Nephron (organoid): Measurements from ENCODE around the gene LIN7B.

Source experiments
- H3K27ac Mint-ChIP-seq, 3 experiments: 2 replicates each; pipeline ENCODE4 v1.8.0; 2020; ENCODE audit warnings: mixed read lengths in 3 of 3, mild to moderate bottlenecking in 2 of 3, moderate library complexity in 1 of 3
- H3K27me3 Mint-ChIP-seq: 2 replicates; pipeline ENCODE4 v1.8.0; 2021; ENCODE audit warnings: low read depth, mild to moderate bottlenecking, moderate library complexity, mixed read lengths
- H3K36me3 Mint-ChIP-seq: 2 replicates; pipeline ENCODE4 v1.8.0; 2020; ENCODE audit warnings: low read depth, mixed read lengths
- H3K4me1 Mint-ChIP-seq: 2 replicates; pipeline ENCODE4 v1.8.0; 2020; ENCODE audit warnings: mixed read lengths
- H3K4me3 Mint-ChIP-seq, 3 experiments: 2 replicates each; pipeline ENCODE4 v1.8.0; 2020; ENCODE audit warnings: mild to moderate bottlenecking in 3 of 3, mixed read lengths in 3 of 3, moderate library complexity in 2 of 3
- H3K9me3 Mint-ChIP-seq: 2 replicates; pipeline ENCODE4 v1.8.0; 2020; ENCODE audit warnings: mixed read lengths
- TF ChIP-seq, protein P1 (sequence below), 3 experiments: fragments of 200-600 bp; sonication (generic); IDR thresholded peaks; one replicate each; pipeline ENCODE4 v1.5.0; 2021; ENCODE audit warnings: antibody characterized with exemption in 3 of 3; ENCODE audit not compliant: unreplicated experiment in 3 of 3

LIN7B gene

DNA sequence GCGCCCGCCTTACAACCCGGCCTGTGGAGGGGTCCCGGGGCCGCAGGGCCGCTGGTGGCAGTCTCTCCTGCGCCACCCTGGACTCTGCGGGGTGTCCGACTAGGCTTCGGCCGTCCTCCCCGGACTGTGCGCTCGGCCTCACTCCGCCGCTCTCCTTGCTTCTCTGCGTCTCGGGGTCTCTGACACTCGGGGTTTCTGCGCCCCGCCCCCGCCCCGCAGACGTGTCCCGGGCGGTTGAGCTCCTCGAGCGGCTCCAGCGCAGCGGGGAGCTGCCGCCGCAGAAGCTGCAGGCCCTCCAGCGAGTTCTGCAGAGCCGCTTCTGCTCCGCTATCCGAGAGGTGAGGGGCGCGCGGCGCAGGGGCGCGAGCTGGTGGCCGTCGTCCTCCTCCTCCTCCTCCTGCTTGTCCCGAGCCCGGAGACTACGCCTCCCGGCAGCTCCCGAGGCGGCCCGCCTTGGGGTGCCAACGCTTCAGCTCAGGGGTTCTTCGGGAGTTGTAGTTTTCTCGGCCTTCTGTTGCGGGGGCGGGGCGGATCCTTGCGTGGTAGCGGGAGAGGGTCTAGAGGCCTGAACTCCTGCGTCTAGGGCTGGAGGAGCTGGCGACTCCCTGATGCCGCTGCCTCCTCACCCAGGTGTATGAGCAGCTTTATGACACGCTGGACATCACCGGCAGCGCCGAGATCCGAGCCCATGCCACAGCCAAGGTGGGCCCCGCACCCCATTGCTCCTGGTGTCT lies 627 bp downstream of the LIN7B start:
- H3K9me3 Mint-ChIP-seq: no peaks in the 10 kb centered on the region
- TF ChIP-seq, protein P1, sequence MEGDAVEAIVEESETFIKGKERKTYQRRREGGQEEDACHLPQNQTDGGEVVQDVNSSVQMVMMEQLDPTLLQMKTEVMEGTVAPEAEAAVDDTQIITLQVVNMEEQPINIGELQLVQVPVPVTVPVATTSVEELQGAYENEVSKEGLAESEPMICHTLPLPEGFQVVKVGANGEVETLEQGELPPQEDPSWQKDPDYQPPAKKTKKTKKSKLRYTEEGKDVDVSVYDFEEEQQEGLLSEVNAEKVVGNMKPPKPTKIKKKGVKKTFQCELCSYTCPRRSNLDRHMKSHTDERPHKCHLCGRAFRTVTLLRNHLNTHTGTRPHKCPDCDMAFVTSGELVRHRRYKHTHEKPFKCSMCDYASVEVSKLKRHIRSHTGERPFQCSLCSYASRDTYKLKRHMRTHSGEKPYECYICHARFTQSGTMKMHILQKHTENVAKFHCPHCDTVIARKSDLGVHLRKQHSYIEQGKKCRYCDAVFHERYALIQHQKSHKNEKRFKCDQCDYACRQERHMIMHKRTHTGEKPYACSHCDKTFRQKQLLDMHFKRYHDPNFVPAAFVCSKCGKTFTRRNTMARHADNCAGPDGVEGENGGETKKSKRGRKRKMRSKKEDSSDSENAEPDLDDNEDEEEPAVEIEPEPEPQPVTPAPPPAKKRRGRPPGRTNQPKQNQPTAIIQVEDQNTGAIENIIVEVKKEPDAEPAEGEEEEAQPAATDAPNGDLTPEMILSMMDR (IDR thresholded peaks at IDR 0.05; ENCODE audit: unreplicated experiment in 3 of 3): no peak
- peaks cover 37% of the 10 kb centered on the region for H3K4me1 Mint-ChIP-seq
- no peaks in the 10 kb centered on the region for H3K27me3 Mint-ChIP-seq
- H3K4me3 Mint-ChIP-seq: peak overlapping the region; percentile 87 to 93 (median 90)
- H3K27ac Mint-ChIP-seq: peak overlapping the region; percentile 75 to 82 (median 78)
- peaks cover 3% of the 10 kb centered on the region for H3K36me3 Mint-ChIP-seq

DNA sequence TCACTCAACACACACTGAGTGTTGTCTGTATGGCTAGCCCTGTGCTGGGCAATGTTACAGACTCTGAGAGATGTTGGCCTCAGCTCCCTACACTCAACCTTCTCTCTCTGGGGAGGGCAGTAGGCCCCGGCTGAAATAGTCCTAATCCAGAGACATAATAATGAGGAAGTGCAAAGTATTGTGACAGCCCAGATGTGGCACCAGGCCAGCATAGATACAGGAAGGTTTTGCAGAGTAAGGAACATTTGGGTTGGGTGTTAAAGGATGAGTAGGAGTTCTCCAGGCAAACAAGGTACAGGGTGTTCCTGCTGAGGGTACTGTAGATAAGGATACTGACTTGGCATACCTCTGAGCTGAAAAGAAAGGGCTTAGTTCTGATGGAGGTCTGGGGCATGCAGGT lies 2.4 kb downstream of the LIN7B start:
- Mint-ChIP-seq H3K27me3 (peaks cover 9% of the 10 kb centered on the region), H3K4me3 (peak overlapping the region; percentile 84 to 93 (median 85)), H3K36me3 (peaks cover 3% of the 10 kb centered on the region)

DNA sequence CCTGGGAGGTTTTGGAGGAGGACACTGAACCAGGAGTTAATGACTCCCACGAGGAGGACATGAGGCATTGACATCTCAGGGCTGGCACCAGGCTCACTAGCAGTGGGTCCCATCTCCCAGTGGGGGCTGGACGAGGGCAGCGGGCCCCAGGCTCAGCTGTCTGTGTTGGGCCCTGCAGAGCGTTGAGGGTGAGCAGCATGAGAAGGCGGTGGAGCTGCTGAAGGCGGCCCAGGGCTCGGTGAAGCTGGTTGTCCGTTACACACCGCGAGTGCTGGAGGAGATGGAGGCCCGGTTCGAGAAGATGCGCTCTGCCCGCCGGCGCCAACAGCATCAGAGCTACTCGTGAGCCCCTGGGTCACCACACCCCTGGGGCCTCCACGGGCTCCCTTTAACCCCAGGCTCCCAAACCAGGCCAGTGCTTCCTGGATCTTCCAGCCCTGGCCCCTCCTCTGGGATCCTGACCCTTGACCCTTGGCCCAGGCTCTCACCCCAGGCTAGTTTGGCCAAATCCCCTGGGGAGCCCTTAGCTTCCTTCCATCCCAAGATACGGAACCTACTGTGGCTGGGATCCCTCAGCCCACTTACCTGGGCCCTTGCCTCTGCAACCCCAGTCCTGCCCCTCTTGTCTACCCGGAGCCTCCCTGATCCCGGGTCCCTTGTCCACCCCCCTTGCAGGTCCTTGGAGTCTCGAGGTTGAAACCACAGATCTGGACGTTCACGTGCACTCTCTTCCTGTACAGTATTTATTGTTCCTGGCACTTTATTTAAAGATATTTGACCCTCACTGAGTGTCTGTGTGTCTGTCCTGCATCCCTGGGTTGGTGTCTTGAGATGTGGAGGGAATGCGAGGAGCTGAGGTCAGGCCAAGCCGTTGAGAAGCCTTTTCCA lies 3.8 kb downstream of the LIN7B start:
- no peaks in the 10 kb centered on the region for H3K9me3 Mint-ChIP-seq
- H3K27me3 Mint-ChIP-seq: peaks cover 16% of the 10 kb centered on the region
- H3K27ac Mint-ChIP-seq: peak overlapping the region; percentile 63 to 89 (median 70)
- TF ChIP-seq, protein P1 (IDR thresholded peaks at IDR 0.05; ENCODE audit: unreplicated experiment in 3 of 3): no peak
- H3K4me1 Mint-ChIP-seq: peaks cover 32% of the 10 kb centered on the region
- H3K36me3 Mint-ChIP-seq: peaks cover 3% of the 10 kb centered on the region
- H3K4me3 Mint-ChIP-seq: peak overlapping the region; percentile 84 to 93 (median 85)

More for the DNA sequence above, 2.4 kb downstream of the LIN7B start:
- Mint-ChIP-seq H3K9me3 (no peaks in the 10 kb centered on the region), H3K27ac (peak overlapping the region; percentile 48 to 70 (median 50)), H3K4me1 (peaks cover 32% of the 10 kb centered on the region)
- TF ChIP-seq, protein P1 (IDR thresholded peaks at IDR 0.05; ENCODE audit: unreplicated experiment in 3 of 3): no peak

DNA sequence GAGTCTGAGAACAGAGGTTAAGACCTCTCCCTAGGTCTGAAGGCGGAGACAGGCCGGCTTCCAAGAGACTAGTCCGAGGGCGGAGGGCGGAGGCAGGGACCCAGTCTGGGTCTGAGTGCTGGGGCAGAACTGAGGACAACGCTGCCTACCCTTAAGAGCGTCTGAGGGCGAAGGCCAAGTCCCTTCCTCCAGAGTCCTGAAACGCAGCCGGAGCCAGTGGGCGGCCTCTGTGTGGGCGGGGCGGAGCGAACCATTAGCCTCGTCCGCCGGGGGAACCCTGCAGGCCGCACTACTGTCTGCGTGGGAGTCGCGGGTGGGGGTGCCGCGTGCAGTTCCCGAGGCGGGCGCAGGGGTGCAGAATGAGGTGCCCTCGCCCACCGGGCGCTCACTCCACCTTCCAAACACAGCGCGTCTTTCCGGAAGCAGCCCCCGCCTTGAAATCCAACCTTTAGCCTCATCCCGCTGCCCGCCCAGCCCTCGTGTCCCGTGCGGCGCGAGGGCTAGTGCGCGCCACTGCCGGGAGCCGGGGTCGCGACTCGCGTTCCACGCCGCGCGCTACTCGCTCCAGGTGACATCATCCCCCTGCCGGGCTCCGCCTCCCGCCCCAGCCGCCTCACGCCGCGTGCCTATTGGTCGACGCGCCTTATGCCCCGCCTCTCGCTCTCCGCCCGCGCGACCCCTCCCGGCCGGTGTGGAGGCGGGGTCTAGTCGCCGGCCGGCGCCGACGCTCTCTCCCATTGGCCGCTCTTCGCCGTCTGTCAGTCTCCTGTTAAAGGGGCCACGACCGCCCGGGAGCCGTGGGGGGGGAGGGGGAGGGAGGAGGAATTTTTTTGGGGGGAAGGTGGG lies 4.6 kb downstream of the LIN7B start, which contains the start of gene C19orf73:
TSS of gene C19orf73 (minus strand) at position 579 of the 846 bp plus-strand sequence. CDS start at position 458, 121 bp downstream.
- Mint-ChIP-seq H3K4me3 (peak within 1 kb of the TSS; percentile 84 to 93 (median 85)), H3K27me3 (peaks cover 16% of the 10 kb centered on the region), H3K27ac (peak within 1 kb of the TSS; percentile 63 to 89 (median 63)), H3K9me3 (no peaks in the 10 kb centered on the region), H3K4me1 (peaks cover 28% of the 10 kb centered on the region), H3K36me3 (peaks cover 3% of the 10 kb centered on the region)
- TF ChIP-seq, protein P1 (IDR thresholded peaks at IDR 0.05; ENCODE audit: unreplicated experiment in 3 of 3): peak in 2 of 3 experiments; percentile 10 to 12
